SK-N-MC (cell line): ENCODE data around the gene OCRL.

Experiments used
- DNase-seq: peaks from one replicate; pipeline ENCODE4 v3.0.0-alpha.2; 2011; ENCODE audit warnings: low read depth, low spot score
- H3K27ac ChIP-seq: fragments of 200-600 bp; sonication (generic); 2 replicates; pipeline ENCODE4 v1.5.1; 2016; ENCODE audit warnings: mixed run types
- H3K36me3 ChIP-seq: fragments of 200-600 bp; sonication (generic); 2 replicates; pipeline ENCODE4 v1.6.1; 2017; ENCODE audit warnings: antibody characterized with exemption, low read length, mixed read lengths; ENCODE audit not compliant: insufficient read depth
- H3K4me3 ChIP-seq: fragments of 200-600 bp; sonication (generic); 2 replicates; pipeline ENCODE4 v1.5.1; 2016
- H3K9ac ChIP-seq: fragments of 200-600 bp; sonication (generic); 2 replicates; pipeline ENCODE4 v1.8.0; 2017; ENCODE audit warnings: mixed run types, mixed read lengths; ENCODE audit not compliant: insufficient read length
- H3K9me3 ChIP-seq: fragments of 200-600 bp; sonication (generic); 2 replicates; pipeline ENCODE4 v1.6.1; 2017; ENCODE audit warnings: low read depth, mild to moderate bottlenecking, antibody characterized with exemption, low read length, moderate library complexity, mixed read lengths
- EZH2 ChIP-seq: fragments of 200-600 bp; sonication (generic); IDR thresholded peaks from one replicate; pipeline ENCODE4 v1.6.1; 2017; ENCODE audit warnings: antibody characterized with exemption
- FOXP2 ChIP-seq: optimal IDR thresholded peaks from 2 replicates; pipeline ENCODE3; 2011; ENCODE audit warnings: mild to moderate bottlenecking, moderate library complexity; ENCODE audit not compliant: insufficient read depth; ENCODE audit errors: extremely low read length, control extremely low read depth
- POLR2AphosphoS5 ChIP-seq: IDR thresholded peaks from 2 replicates; pipeline ENCODE4 v1.6.1; 2012; ENCODE audit warnings: mild to moderate bottlenecking, low read depth, low read length, borderline replicate concordance

OCRL gene

DNA sequence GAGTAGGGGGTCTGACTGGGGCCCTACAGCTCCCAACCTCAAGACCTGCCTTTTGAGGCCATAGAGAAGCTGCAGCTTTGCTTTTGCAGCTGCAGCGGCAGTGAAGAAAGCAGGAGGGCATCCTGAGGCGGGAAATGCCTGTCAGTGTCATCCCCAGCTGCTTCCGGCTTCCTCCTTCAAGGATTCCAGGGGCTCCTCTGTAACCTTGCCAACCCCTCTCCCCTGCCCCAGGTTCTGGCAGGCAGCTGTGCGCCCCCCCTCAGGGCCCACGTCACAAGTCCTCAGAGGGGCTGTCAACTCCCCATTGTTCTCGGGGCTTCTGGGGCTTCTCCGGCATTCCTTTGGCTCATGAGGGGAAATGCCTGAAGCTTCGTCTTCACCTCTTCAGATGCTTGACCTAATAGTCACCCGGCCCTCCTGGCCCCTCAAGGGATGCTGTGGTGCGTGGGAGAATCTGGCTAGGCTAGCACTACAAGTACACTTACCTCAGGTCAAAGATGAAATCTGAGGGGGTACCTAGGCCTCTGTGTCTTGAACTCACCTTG, 82.8 kb downstream of the OCRL start:
- Histone ChIP-seq H3K9me3 (0 out of 2 replicates have a peak, but pooled peaks cover 3% of the 10 kb centered on the region), H3K36me3 (no peaks in the 10 kb centered on the region), H3K9ac (no peak overlapping the region), H3K4me3 (no peak overlapping the region), H3K27ac (peak overlapping the region; percentile 71)
- no peak for TF ChIP-seq EZH2
- peak; percentile 32; the same call in 1 of the 2 replicates for TF ChIP-seq POLR2AphosphoS5
- peak; percentile 77 for DNase-seq

DNA sequence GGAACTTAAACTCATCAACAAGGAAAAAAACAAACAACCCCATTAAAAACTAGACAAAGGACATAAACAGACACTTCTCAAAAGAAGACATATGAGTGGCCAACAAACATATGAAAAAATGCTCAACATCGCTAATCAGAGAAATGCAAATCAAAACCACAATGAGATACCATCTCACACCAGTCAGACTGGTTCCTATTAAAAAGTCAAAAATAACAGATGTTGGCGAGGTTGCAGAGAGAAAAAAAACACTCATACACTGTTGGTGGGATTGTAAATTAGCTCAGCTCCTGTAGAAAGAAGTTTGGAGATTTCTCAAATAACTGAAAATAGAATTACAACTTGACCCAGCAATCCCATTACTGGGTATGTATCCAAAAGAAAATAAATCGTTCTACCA, 86.0 kb downstream of the OCRL start:
- Histone ChIP-seq H3K36me3 (no peaks in the 10 kb centered on the region), H3K9ac (no peak overlapping the region), H3K27ac (peak overlapping the region; percentile 14; the same call in 1 of the 2 replicates), H3K9me3 (0 out of 2 replicates have a peak, but pooled peaks cover 3% of the 10 kb centered on the region), H3K4me3 (no peak overlapping the region)
- DNase-seq = no peak
- TF ChIP-seq FOXP2 (no peak), POLR2AphosphoS5 (no peak), EZH2 (no peak)

DNA sequence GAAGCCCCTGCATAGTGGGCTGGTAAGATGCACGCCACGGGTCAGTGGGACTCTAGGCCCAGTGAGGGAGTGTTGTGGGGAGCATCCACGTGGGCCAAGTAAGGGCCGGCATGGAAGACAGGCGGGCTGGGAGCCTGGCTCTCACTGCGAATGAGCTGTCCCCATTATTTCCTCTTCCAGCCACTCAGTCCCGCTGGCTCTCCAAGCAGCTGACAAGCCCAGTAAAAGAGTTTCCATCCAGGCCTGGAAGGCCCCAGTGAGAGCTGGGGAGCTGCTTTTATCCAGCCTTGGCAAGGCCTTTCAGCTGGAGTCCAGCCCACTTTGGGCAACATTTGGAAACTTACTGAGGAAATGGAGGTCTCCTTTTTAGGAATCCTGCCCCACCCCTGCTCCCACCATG, 89.8 kb downstream of the OCRL start:
- Histone ChIP-seq H3K36me3 (no peaks in the 10 kb centered on the region), H3K4me3 (no peak overlapping the region), H3K9me3 (0 out of 2 replicates have a peak, but pooled peaks cover 3% of the 10 kb centered on the region), H3K27ac (no peak overlapping the region), H3K9ac (no peak overlapping the region)
- no peak for TF ChIP-seq EZH2
- TF ChIP-seq FOXP2 = no peak
- TF ChIP-seq POLR2AphosphoS5 = no peak
- no peak for DNase-seq

- Histone ChIP-seq H3K4me3 (no peak overlapping the region), H3K9me3 (no peaks in the 10 kb centered on the region), H3K36me3 (no peaks in the 10 kb centered on the region), H3K9ac (no peak overlapping the region), H3K27ac (no peak overlapping the region)
- TF ChIP-seq FOXP2 (no peak), EZH2 (no peak), POLR2AphosphoS5 (no peak)
- DNase-seq = no peak
Observed at GRCh38 chrX:129631849-129632248, 91.8 kb downstream of the OCRL start.

DNA sequence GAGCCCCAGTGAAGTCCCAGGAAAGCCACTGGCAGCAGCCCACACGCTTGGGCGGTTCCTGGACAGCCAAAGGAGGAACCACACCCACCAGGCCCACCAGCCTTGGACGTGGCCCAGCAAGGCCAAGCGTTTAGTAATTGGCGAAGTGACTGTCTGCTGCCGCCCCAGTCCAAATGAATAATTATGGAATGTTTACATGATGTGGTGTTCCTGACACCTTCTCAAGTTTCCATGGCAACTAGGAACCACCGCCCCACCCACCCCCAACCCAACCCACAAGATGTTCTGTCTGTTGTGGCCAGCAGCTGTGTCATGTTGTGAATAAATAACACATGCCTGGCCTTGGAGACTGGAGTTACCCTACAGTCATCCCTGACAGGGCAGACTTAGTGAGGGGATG, 92.4 kb downstream of the OCRL start:
- no peaks in the 10 kb centered on the region for H3K36me3 ChIP-seq
- no peak overlapping the region for H3K27ac ChIP-seq
- DNase-seq = no peak
- no peaks in the 10 kb centered on the region for H3K9me3 ChIP-seq
- no peak overlapping the region for H3K4me3 ChIP-seq
- H3K9ac ChIP-seq = no peak overlapping the region
- TF ChIP-seq POLR2AphosphoS5 (no peak), FOXP2 (no peak), EZH2 (no peak)

GRCh38 chrX:129634541-129634940, 94.5 kb downstream of the OCRL start:
- TF ChIP-seq POLR2AphosphoS5 (no peak), EZH2 (no peak), FOXP2 (no peak)
- no peaks in the 10 kb centered on the region for H3K36me3 ChIP-seq
- DNase-seq = no peak
- H3K27ac ChIP-seq = no peak overlapping the region
- no peak overlapping the region for H3K9ac ChIP-seq
- no peaks in the 10 kb centered on the region for H3K9me3 ChIP-seq
- no peak overlapping the region for H3K4me3 ChIP-seq

GRCh38 chrX:129636175-129636681, 96.2 kb downstream of the OCRL start:
- no peak overlapping the region for H3K27ac ChIP-seq
- H3K36me3 ChIP-seq = no peaks in the 10 kb centered on the region
- TF ChIP-seq POLR2AphosphoS5 (no peak), FOXP2 (no peak), EZH2 (no peak)
- H3K9ac ChIP-seq = no peak overlapping the region
- DNase-seq = no peak
- no peaks in the 10 kb centered on the region for H3K9me3 ChIP-seq
- no peak overlapping the region for H3K4me3 ChIP-seq

DNA sequence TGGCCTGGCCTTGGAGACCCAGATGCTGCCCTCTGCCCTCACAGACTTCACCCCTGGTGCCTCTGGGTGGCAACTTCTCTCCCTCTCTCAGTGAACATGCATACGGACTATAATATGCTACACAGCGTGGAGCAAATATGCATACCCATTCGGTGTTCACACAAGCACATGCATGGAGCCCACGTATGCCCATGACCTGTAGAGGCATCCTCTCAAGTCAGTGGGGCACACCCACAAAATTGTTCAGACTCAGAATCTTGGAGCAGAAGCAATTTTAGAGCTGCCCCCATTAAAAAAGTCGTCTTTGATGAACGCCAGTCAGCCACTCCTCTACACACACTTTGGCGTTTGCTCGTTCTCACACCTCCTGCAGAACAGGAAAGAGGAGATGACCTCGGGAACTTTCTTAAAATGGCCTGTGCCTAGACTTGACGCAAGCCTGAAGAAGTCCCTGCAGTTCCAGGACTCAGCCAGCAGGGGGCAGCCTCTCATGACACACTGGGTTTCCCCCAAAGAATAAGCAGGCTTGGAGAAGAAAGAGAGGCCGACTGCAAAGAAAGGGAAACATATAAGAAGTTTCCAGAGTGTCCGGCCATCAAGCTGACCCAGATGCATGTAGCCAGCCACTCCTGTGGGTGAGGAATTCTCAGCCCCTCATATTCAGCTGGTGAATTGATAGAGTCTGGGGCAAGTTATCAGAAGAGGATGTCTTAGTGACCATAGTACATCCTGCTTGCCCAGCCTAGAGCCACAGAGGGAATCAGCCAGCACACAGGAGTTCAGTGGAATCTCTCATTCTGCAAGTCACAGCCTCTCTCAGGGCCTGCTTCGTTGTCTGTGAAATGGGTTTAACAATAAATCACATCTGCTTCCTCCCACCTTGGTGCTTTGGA, 97.4 kb downstream of the OCRL start:
- H3K27ac ChIP-seq = no peak overlapping the region
- no peak for TF ChIP-seq POLR2AphosphoS5
- no peak for TF ChIP-seq FOXP2
- no peak for TF ChIP-seq EZH2
- no peak for DNase-seq
- no peak overlapping the region for H3K4me3 ChIP-seq
- no peak overlapping the region for H3K9ac ChIP-seq
- no peaks in the 10 kb centered on the region for H3K36me3 ChIP-seq
- H3K9me3 ChIP-seq = no peaks in the 10 kb centered on the region

GRCh38 chrX:129638917-129639316, 98.9 kb downstream of the OCRL start:
- no peak for TF ChIP-seq POLR2AphosphoS5
- no peak for TF ChIP-seq EZH2

More at GRCh38 chrX:129638917-129639316, 98.9 kb downstream of the OCRL start:
- Histone ChIP-seq H3K9ac (no peak overlapping the region), H3K9me3 (no peaks in the 10 kb centered on the region), H3K36me3 (no peaks in the 10 kb centered on the region), H3K4me3 (no peak overlapping the region), H3K27ac (no peak overlapping the region)
- no peak for DNase-seq
